Osteocyte (in vitro differentiated cells): ENCODE data around the gene NXF1. TPM values are rescaled to one million over a fixed set of nuclear protein-coding genes. Genes with fewer than 3 reads are reported as not detected.

Source experiments
- DNase-seq: peaks from one replicate; pipeline ENCODE4 v3.0.0; 2021; ENCODE audit warnings: mixed read lengths; ENCODE audit not compliant: unreplicated experiment; ENCODE audit errors: extremely low spot score
- H3K27ac Mint-ChIP-seq: one replicate; pipeline ENCODE4 v1.8.0; 2021; ENCODE audit warnings: mild to moderate bottlenecking, mixed read lengths; ENCODE audit not compliant: unreplicated experiment
- H3K27me3 Mint-ChIP-seq: one replicate; pipeline ENCODE4 v1.8.0; 2021; ENCODE audit warnings: mixed read lengths; ENCODE audit not compliant: unreplicated experiment
- H3K36me3 Mint-ChIP-seq: one replicate; pipeline ENCODE4 v1.8.0; 2021; ENCODE audit warnings: mixed read lengths; ENCODE audit not compliant: unreplicated experiment
- H3K4me1 Mint-ChIP-seq: one replicate; pipeline ENCODE4 v1.8.0; 2021; ENCODE audit warnings: mixed read lengths; ENCODE audit not compliant: unreplicated experiment
- H3K4me3 Mint-ChIP-seq: one replicate; pipeline ENCODE4 v1.8.0; 2021; ENCODE audit warnings: mild to moderate bottlenecking, moderate library complexity, mixed read lengths; ENCODE audit not compliant: unreplicated experiment
- H3K9me3 Mint-ChIP-seq: one replicate; pipeline ENCODE4 v1.8.0; 2021; ENCODE audit warnings: mixed read lengths; ENCODE audit not compliant: unreplicated experiment
- CTCF ChIP-seq: fragments of 200-600 bp; sonication (generic); IDR thresholded peaks from 2 replicates; pipeline ENCODE4 v1.5.0; 2021; ENCODE audit warnings: antibody characterized with exemption, mild to moderate bottlenecking, moderate library complexity
- total RNA-seq: library from RNA; stranded (reverse); gene quantifications from 2 replicates; pipeline ENCODE4 v1.2.1, GENCODE V29; 2021

NXF1 gene
- total RNA-seq, 1 donor from 2014 or later, result 97.5 TPM

- Mint-ChIP-seq H3K9me3 (no peaks in the 10 kb centered on the region), H3K36me3 (peaks cover 9% of the 10 kb centered on the region), H3K27me3 (no peaks in the 10 kb centered on the region), H3K4me3 (no peak overlapping the region), H3K27ac (no peak overlapping the region), H3K4me1 (peaks cover 9% of the 10 kb centered on the region)
- no peak for DNase-seq
- TF ChIP-seq CTCF, result no peak
Measured at GRCh38 chr11:62810748-62811147, 5.5 kb upstream of the NXF1 start.

- Mint-ChIP-seq H3K4me3 (peak overlapping the region; percentile 98), H3K27ac (peak overlapping the region; percentile 67), H3K4me1 (peaks cover 24% of the 10 kb centered on the region), H3K9me3 (no peaks in the 10 kb centered on the region), H3K27me3 (no peaks in the 10 kb centered on the region), H3K36me3 (peaks cover 16% of the 10 kb centered on the region)
- DNase-seq, result no peak
- no peak for TF ChIP-seq CTCF
Measured at GRCh38 chr11:62806611-62807121, 1.4 kb upstream of the NXF1 start.

- peak overlapping the region; percentile 67 for H3K27ac Mint-ChIP-seq
- no peak for TF ChIP-seq CTCF
- H3K4me1 Mint-ChIP-seq, result peaks cover 24% of the 10 kb centered on the region
- DNase-seq, result no peak
- no peaks in the 10 kb centered on the region for H3K27me3 Mint-ChIP-seq
- peak overlapping the region; percentile 98 for H3K4me3 Mint-ChIP-seq
- H3K36me3 Mint-ChIP-seq, result peaks cover 21% of the 10 kb centered on the region
- H3K9me3 Mint-ChIP-seq, result no peaks in the 10 kb centered on the region
Measured at GRCh38 chr11:62805961-62806441, 761 bp upstream of the NXF1 start.

GRCh38 chr11:62804310-62805075 is 747 bp downstream of the NXF1 start:
- Mint-ChIP-seq H3K36me3 (peaks cover 29% of the 10 kb centered on the region), H3K27me3 (no peaks in the 10 kb centered on the region), H3K27ac (peak overlapping the region; percentile 98), H3K9me3 (no peaks in the 10 kb centered on the region), H3K4me3 (peak overlapping the region; percentile 98), H3K4me1 (peaks cover 24% of the 10 kb centered on the region)
- DNase-seq, result no peak
- no peak for TF ChIP-seq CTCF

- no peak overlapping the region for H3K27ac Mint-ChIP-seq
- DNase-seq, result no peak
- no peaks in the 10 kb centered on the region for H3K27me3 Mint-ChIP-seq
- no peak overlapping the region for H3K4me3 Mint-ChIP-seq
- no peak for TF ChIP-seq CTCF
- H3K9me3 Mint-ChIP-seq, result no peaks in the 10 kb centered on the region
- peaks cover 17% of the 10 kb centered on the region for H3K4me1 Mint-ChIP-seq
- H3K36me3 Mint-ChIP-seq, result peaks cover 49% of the 10 kb centered on the region
Measured at GRCh38 chr11:62801071-62801470, 4.2 kb downstream of the NXF1 start.
